Bronchial epithelial cell (primary cell): ENCODE data around the gene NR1I3. TPM values are rescaled to one million over a fixed set of nuclear protein-coding genes. Genes with fewer than 3 reads are reported as not detected.
"Not testable (repeated sequence)": the region's sequence is repeated elsewhere in the genome, so short reads cannot be mapped to it uniquely, and the experiment has no call there.

Experiments used
- DNase-seq: peaks from one replicate; pipeline ENCODE4 v3.0.0-alpha.2; 2010; ENCODE audit warnings: low read depth
- FAIRE-seq: peaks from 2 replicates; lab custom pipeline; 2011; peaks lifted over from hg19 to GRCh38; lab: Jason Lieb, UNC
- H3K27me3 ChIP-seq: 2 replicates; pipeline ENCODE4 v1.5.1; 2011; ENCODE audit warnings: low read length; ENCODE audit not compliant: control insufficient read depth, insufficient read depth
- H3K36me3 ChIP-seq: 2 replicates; pipeline ENCODE4 v1.5.1; 2011; ENCODE audit warnings: low read length; ENCODE audit not compliant: control insufficient read depth, insufficient read depth
- H3K4me3 ChIP-seq: 2 replicates; pipeline ENCODE4 v1.5.1; 2011; ENCODE audit warnings: mild to moderate bottlenecking, low read depth, low read length, control low read depth
- total RNA-seq: library from RNA; depleted of rRNA; stranded (reverse); fragments of >200 nt; gene quantifications from 2 replicates; pipeline ENCODE4 v1.2.1, GENCODE V29; 2014
- TF ChIP-seq, protein P1 (sequence below): IDR thresholded peaks from 2 replicates; pipeline ENCODE4 v1.5.1; 2011; ENCODE audit warnings: mild to moderate bottlenecking, moderate library complexity, low read length, control low read depth, inconsistent platforms; ENCODE audit not compliant: insufficient read depth, severe bottlenecking

Gene NR1I3
- total RNA-seq, 1 donor from 2014 or later: not detected

DNA sequence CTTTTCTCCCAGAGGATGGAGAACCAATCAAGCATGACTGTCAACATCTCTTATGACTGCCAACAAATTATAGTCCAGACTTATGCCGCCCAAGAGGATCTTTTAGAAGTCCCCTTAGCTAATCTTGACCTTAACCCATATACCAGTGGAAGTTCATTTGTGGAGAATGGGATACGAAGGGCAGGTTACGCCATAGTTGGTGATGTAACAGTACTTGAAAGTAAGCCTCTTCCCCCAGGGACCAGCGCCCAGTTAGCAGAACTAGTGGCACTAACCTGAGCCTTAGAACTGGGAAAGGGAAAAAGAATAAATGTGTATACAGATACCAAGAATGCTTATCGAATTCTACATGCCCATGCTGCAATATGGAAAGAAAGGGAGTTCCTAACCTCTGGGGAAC lies 17.3 kb upstream of the NR1I3 start:
- not testable (repeated sequence) for FAIRE-seq, H3K27me3 ChIP-seq, DNase-seq, H3K4me3 ChIP-seq, H3K36me3 ChIP-seq

DNA sequence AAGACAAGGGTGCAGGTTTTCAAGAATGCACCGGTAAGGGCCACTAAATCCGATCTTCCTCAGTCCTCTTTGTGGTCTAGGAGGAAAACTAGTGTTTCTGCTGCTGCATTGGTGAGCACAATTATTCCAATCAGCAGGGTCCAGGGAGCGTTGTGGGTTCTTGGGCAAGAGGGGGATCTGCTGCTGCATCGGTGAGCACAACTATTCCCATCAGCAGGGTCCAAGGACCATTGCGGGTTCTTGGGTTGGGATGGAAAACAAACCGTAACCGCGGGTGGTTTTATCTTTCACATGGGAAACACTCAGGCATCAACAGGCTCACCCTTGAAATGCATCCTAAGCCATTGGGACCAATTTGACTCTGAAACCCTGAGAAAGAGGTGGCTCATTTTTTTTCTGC lies 13.6 kb upstream of the NR1I3 start:
- DNase-seq (no peak), FAIRE-seq (no peak)
- Histone ChIP-seq H3K4me3 (no peak overlapping the region), H3K27me3 (no peaks in the 10 kb centered on the region), H3K36me3 (no peaks in the 10 kb centered on the region)
- TF ChIP-seq, protein P1, sequence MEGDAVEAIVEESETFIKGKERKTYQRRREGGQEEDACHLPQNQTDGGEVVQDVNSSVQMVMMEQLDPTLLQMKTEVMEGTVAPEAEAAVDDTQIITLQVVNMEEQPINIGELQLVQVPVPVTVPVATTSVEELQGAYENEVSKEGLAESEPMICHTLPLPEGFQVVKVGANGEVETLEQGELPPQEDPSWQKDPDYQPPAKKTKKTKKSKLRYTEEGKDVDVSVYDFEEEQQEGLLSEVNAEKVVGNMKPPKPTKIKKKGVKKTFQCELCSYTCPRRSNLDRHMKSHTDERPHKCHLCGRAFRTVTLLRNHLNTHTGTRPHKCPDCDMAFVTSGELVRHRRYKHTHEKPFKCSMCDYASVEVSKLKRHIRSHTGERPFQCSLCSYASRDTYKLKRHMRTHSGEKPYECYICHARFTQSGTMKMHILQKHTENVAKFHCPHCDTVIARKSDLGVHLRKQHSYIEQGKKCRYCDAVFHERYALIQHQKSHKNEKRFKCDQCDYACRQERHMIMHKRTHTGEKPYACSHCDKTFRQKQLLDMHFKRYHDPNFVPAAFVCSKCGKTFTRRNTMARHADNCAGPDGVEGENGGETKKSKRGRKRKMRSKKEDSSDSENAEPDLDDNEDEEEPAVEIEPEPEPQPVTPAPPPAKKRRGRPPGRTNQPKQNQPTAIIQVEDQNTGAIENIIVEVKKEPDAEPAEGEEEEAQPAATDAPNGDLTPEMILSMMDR: no peak

DNA sequence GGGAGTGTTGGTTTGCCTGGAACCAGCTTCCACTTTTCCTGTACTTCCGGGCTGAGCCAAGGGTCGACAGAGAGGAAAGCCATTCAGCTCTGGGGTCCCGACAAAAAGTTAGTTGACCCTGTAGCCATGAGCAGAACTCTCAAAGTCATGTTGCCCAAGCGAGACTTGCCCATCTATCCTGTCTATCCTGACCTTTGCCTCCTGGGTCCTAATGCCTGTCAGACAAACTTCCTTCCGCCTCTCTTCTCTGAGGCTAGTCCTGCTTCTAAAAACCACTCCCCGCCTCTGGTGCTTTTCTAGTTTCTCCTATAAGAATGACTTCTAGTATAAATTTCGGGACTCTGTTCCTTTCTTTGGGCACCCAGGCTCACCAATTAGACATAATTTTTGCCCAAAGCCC lies 12.8 kb upstream of the NR1I3 start:
- TF ChIP-seq, protein P1: no peak
- no peaks in the 10 kb centered on the region for H3K36me3 ChIP-seq
- FAIRE-seq (no peak), DNase-seq (no peak)
- no peaks in the 10 kb centered on the region for H3K27me3 ChIP-seq
- H3K4me3 ChIP-seq: no peak overlapping the region

DNA sequence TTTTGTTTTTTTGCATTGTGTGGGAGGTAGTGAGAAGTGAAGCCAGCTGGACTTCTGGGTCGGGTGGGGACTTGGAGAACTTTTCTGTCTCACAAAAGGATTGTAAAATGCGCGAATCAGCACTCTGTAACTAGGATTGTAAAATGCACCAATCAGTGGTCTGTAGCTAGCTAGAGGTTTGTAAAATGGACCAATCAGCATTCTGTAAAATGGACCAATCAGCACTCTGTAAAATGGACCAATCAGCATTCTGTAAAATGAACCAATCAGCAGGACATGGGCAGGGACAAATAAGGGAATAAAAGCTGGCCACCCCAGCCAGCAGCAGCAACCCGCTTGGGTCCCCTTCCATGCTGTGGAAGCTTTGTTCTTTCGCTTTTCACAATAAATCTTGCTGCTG lies 12.1 kb upstream of the NR1I3 start:
- not testable (repeated sequence) for H3K36me3 ChIP-seq, FAIRE-seq

DNA sequence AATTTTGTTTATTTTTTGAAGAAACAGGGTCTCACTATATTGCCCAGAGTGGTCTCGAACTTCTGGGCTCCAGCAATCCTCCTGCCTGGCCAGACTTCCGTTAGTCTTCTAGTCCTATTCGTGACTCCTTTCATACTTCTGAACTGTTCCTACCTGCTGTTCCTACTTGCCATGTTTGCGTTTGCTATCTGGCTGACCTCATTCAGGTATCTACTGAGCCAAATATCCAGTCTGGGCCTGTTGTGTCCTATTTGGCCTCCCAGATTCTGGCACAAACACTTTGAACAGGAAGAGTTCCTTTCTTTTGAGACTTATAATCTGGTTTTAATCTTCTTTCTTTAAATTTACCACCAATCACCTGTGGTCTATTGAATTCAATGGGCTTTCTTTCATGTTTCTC lies 6.9 kb upstream of the NR1I3 start:
- no peaks in the 10 kb centered on the region for H3K27me3 ChIP-seq
- no peaks in the 10 kb centered on the region for H3K36me3 ChIP-seq
- H3K4me3 ChIP-seq: no peak overlapping the region
- TF ChIP-seq, protein P1: no peak
- FAIRE-seq (peak; percentile 91), DNase-seq (peak; percentile 95)

More for the DNA sequence above, 12.1 kb upstream of the NR1I3 start:
- not testable (repeated sequence) for DNase-seq, H3K4me3 ChIP-seq, H3K27me3 ChIP-seq

DNA sequence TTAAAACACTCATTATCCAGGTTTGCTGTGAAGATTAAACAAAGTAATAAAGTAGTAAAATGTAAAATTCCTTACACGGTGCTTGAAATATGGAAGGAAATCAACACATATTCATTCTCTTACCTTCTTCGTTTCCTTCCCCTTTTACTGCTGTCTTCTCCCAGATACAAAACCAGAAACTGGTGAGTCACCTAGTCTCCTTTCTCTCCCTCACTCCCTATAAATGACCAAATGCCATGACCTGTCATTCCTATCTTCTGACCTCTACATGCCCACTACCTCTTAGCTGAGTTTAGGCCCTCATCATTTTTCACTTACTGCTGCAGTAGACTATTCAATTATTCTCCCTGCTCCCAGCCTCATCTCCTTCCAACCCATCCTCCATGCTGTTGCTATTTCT lies 4.3 kb upstream of the NR1I3 start:
- peak; percentile 37 for DNase-seq
- FAIRE-seq: no peak
- H3K4me3 ChIP-seq: no peak overlapping the region
- no peaks in the 10 kb centered on the region for H3K36me3 ChIP-seq
- H3K27me3 ChIP-seq: no peaks in the 10 kb centered on the region
- TF ChIP-seq, protein P1: no peak

DNA sequence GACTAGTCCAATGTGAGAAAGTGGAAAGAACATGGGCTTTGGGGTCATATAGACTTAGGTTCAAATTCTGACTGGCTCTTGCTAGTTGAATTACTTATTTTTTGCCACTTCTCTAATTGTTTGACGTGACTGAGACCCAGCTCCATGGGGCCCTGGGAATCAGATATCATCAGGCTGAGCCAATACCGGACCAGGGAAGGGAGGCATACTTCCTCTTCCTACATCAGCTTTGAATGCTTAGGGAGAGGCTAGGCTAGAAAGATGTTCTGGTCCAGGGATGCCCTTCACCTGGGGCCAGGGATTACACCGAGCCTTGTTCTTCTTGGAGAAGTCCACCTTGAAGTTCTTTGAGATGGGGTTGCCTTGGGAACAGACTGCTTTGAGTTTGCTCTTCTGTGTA lies 3.7 kb upstream of the NR1I3 start:
- Histone ChIP-seq H3K27me3 (no peaks in the 10 kb centered on the region), H3K36me3 (no peaks in the 10 kb centered on the region), H3K4me3 (no peak overlapping the region)
- DNase-seq (no peak), FAIRE-seq (no peak)
- TF ChIP-seq, protein P1: no peak
